ENCODE measurements around the gene DGKI.
"Not testable (repeated sequence)": the region's sequence is repeated elsewhere in the genome, so short reads cannot be mapped to it uniquely, and the experiment has no call there.

DGKI gene

GRCh38 chr7:137836541-137836940 is 10.2 kb downstream of the DGKI start:
- no peak overlapping the region for H3K4me3 ChIP-seq (replicated peaks in 1 of 2; ENCODE audit: low read depth in 2 of 2, low read length in 2 of 2)
- no peak for TF ChIP-seq CTCF (IDR thresholded peaks at IDR 0.05; ENCODE audit: low read depth, low read length)
- no peak for DNase-seq (ENCODE audit: low read depth in 2 of 2)

GRCh38 chr7:137836113-137836509 is 10.7 kb downstream of the DGKI start:
- peak in 1 of 2 donors; percentile 62 for DNase-seq (ENCODE audit: low read depth in 2 of 2)
- no peak overlapping the region for H3K4me3 ChIP-seq (replicated peaks in 1 of 2; ENCODE audit: low read depth in 2 of 2, low read length in 2 of 2)
- TF ChIP-seq CTCF (IDR thresholded peaks at IDR 0.05; ENCODE audit: low read depth, low read length) = no peak

- TF ChIP-seq CTCF (IDR thresholded peaks at IDR 0.05; ENCODE audit: low read depth, low read length) = no peak
- no peak overlapping the region for H3K4me3 ChIP-seq (replicated peaks in 1 of 2; ENCODE audit: low read depth in 2 of 2, low read length in 2 of 2)
- DNase-seq (ENCODE audit: low read depth in 2 of 2) = no peak
These were observed 11.2 kb downstream of the DGKI start for GRCh38 chr7:137835486-137836112.

GRCh38 chr7:137834552-137834951 is 12.2 kb downstream of the DGKI start:
- TF ChIP-seq CTCF (IDR thresholded peaks at IDR 0.05; ENCODE audit: low read depth, low read length) = no peak
- H3K4me3 ChIP-seq (replicated peaks in 1 of 2; ENCODE audit: low read depth in 2 of 2, low read length in 2 of 2) = no peak overlapping the region
- no peak for DNase-seq (ENCODE audit: low read depth in 2 of 2)

GRCh38 chr7:137832990-137833389 is 13.8 kb downstream of the DGKI start:
- not testable (repeated sequence) for H3K4me3 ChIP-seq (replicated peaks in 1 of 2; ENCODE audit: low read depth in 2 of 2, low read length in 2 of 2); DNase-seq (ENCODE audit: low read depth in 2 of 2)

GRCh38 chr7:137832382-137832781 is 14.4 kb downstream of the DGKI start:
- no peak for TF ChIP-seq CTCF (IDR thresholded peaks at IDR 0.05; ENCODE audit: low read depth, low read length)

GRCh38 chr7:137831555-137831954 is 15.2 kb downstream of the DGKI start:
- not testable (repeated sequence) for DNase-seq (ENCODE audit: low read depth in 2 of 2); H3K4me3 ChIP-seq (replicated peaks in 1 of 2; ENCODE audit: low read depth in 2 of 2, low read length in 2 of 2)

More at GRCh38 chr7:137832382-137832781, 14.4 kb downstream of the DGKI start:
- DNase-seq (ENCODE audit: low read depth in 2 of 2) = no peak
- H3K4me3 ChIP-seq (replicated peaks in 1 of 2; ENCODE audit: low read depth in 2 of 2, low read length in 2 of 2) = no peak overlapping the region

GRCh38 chr7:137829337-137829992 is 17.3 kb downstream of the DGKI start:
- no peak for TF ChIP-seq CTCF (IDR thresholded peaks at IDR 0.05; ENCODE audit: low read depth, low read length)
- peak in 1 of 2 donors; percentile 60 for DNase-seq (ENCODE audit: low read depth in 2 of 2)
- H3K4me3 ChIP-seq (replicated peaks in 1 of 2; ENCODE audit: low read depth in 2 of 2, low read length in 2 of 2) = no peak overlapping the region

All from cardiac fibroblast (primary cell).